ENCODE results near the gene COX7A2L. TPM values are rescaled to one million over a fixed set of nuclear protein-coding genes. Genes with fewer than 3 reads are reported as not detected.

Gene COX7A2L
- total and polyA plus RNA-seq, 4 donors, result 55.0 to 102 (median 77.0) TPM

GRCh38 chr2:42366411-42366810 is 5.4 kb upstream of the COX7A2L start:
- no peak for DNase-seq (ENCODE audit: low spot score)
- no peak overlapping the region for H3K9ac ChIP-seq (ENCODE audit: low read depth in 1 of 2, low read length in 2 of 2)
- no peak overlapping the region for H3K27ac ChIP-seq (ENCODE audit: low read depth in 1 of 2, low read length in 2 of 2)
- H3K36me3 ChIP-seq (ENCODE audit: control insufficient read depth in 4 of 4, insufficient read depth in 3 of 4, low read depth in 1 of 4, low read length in 3 of 4), result no peaks in the 10 kb centered on the region
- no peak overlapping the region for H3K4me3 ChIP-seq (ENCODE audit: low read depth in 1 of 3, low read length in 3 of 3)
- no peaks in the 10 kb centered on the region for H3K9me3 ChIP-seq (ENCODE audit: control insufficient read depth in 4 of 4, low read length in 3 of 4)
- no peak for TF ChIP-seq GABPA (IDR thresholded peaks at IDR 0.05 in 1 of 2, conservative IDR thresholded peaks at IDR 0.05 in 1 of 2)
- TF ChIP-seq, protein P1, sequence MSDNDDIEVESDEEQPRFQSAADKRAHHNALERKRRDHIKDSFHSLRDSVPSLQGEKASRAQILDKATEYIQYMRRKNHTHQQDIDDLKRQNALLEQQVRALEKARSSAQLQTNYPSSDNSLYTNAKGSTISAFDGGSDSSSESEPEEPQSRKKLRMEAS (IDR thresholded peaks at IDR 0.05), result no peak
- TF ChIP-seq NR2F2 (IDR thresholded peaks at IDR 0.05), result no peak
- TF ChIP-seq RXRA (IDR thresholded peaks at IDR 0.05), result no peak
- no peak for TF ChIP-seq SP1 (IDR thresholded peaks at IDR 0.05)
- TF ChIP-seq HNF4A (conservative IDR thresholded peaks at IDR 0.05), result no peak
- TF ChIP-seq, protein P2, sequence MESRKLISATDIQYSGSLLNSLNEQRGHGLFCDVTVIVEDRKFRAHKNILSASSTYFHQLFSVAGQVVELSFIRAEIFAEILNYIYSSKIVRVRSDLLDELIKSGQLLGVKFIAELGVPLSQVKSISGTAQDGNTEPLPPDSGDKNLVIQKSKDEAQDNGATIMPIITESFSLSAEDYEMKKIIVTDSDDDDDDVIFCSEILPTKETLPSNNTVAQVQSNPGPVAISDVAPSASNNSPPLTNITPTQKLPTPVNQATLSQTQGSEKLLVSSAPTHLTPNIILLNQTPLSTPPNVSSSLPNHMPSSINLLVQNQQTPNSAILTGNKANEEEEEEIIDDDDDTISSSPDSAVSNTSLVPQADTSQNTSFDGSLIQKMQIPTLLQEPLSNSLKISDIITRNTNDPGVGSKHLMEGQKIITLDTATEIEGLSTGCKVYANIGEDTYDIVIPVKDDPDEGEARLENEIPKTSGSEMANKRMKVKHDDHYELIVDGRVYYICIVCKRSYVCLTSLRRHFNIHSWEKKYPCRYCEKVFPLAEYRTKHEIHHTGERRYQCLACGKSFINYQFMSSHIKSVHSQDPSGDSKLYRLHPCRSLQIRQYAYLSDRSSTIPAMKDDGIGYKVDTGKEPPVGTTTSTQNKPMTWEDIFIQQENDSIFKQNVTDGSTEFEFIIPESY (IDR thresholded peaks at IDR 0.05), result no peak
- TF ChIP-seq FOXA2 (IDR thresholded peaks at IDR 0.05), result no peak
- no peak for TF ChIP-seq CTCF (IDR thresholded peaks at IDR 0.05; ENCODE audit: low read depth, low read length, missing input control)
- no peak for TF ChIP-seq YY1 (IDR thresholded peaks at IDR 0.05)
- no peak for TF ChIP-seq RAD21 (IDR thresholded peaks at IDR 0.05)
- no peak for TF ChIP-seq HNF4G (IDR thresholded peaks at IDR 0.05)
- TF ChIP-seq, protein P3, sequence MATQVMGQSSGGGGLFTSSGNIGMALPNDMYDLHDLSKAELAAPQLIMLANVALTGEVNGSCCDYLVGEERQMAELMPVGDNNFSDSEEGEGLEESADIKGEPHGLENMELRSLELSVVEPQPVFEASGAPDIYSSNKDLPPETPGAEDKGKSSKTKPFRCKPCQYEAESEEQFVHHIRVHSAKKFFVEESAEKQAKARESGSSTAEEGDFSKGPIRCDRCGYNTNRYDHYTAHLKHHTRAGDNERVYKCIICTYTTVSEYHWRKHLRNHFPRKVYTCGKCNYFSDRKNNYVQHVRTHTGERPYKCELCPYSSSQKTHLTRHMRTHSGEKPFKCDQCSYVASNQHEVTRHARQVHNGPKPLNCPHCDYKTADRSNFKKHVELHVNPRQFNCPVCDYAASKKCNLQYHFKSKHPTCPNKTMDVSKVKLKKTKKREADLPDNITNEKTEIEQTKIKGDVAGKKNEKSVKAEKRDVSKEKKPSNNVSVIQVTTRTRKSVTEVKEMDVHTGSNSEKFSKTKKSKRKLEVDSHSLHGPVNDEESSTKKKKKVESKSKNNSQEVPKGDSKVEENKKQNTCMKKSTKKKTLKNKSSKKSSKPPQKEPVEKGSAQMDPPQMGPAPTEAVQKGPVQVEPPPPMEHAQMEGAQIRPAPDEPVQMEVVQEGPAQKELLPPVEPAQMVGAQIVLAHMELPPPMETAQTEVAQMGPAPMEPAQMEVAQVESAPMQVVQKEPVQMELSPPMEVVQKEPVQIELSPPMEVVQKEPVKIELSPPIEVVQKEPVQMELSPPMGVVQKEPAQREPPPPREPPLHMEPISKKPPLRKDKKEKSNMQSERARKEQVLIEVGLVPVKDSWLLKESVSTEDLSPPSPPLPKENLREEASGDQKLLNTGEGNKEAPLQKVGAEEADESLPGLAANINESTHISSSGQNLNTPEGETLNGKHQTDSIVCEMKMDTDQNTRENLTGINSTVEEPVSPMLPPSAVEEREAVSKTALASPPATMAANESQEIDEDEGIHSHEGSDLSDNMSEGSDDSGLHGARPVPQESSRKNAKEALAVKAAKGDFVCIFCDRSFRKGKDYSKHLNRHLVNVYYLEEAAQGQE (IDR thresholded peaks at IDR 0.05), result no peak
- no peak for TF ChIP-seq EGR1 (IDR thresholded peaks at IDR 0.05; ENCODE audit: low read depth in 2 of 2)
- TF ChIP-seq FOXA1 (IDR thresholded peaks at IDR 0.05), result no peak
- no peak for TF ChIP-seq TAF1 (conservative IDR thresholded peaks at IDR 0.05)
- no peak for TF ChIP-seq ATF3 (IDR thresholded peaks at IDR 0.05)
- no peak for TF ChIP-seq JUND (IDR thresholded peaks at IDR 0.05)
- H3K27me3 ChIP-seq (ENCODE audit: control insufficient read depth in 4 of 4, insufficient read depth in 4 of 4, low read length in 3 of 4), result no peaks in the 10 kb centered on the region
- peaks cover 0 to 11% (median 10%) of the 10 kb centered on the region in 4 donors for H3K4me1 ChIP-seq (ENCODE audit: control insufficient read depth in 4 of 4, insufficient read depth in 4 of 4, low read length in 3 of 4)
